Fibroblast of skin of right quadriceps (primary cell): ENCODE measurements around the gene RGS17.
"Not testable (repeated sequence)": the region's sequence is repeated elsewhere in the genome, so short reads cannot be mapped to it uniquely, and the experiment has no call there.

Experiments
- DNase-seq: peaks from one replicate; pipeline ENCODE4 v3.0.0-alpha.2; 2013

The RGS17 gene

GRCh38 chr6:153131037-153131981, at the start of gene RGS17:
Gene RGS17 (minus strand): TSS chr6:153131282. CDS start chr6:153044018, 87,264 bp downstream.
- peak; percentile 73 for DNase-seq

- no peak for DNase-seq
Observed at GRCh38 chr6:153172815-153173214, 41.7 kb upstream of the RGS17 start.

GRCh38 chr6:153170511-153170910, 39.4 kb upstream of the RGS17 start:
- peak; percentile 63 for DNase-seq

GRCh38 chr6:153167907-153168306, 36.8 kb upstream of the RGS17 start:
- DNase-seq = no peak

GRCh38 chr6:153167061-153167891, 36.2 kb upstream of the RGS17 start:
- peak; percentile 86 for DNase-seq

- no peak for DNase-seq
Observed at GRCh38 chr6:153162646-153163045, 31.6 kb upstream of the RGS17 start.

- no peak for DNase-seq
Observed at GRCh38 chr6:153162172-153162571, 31.1 kb upstream of the RGS17 start.

- DNase-seq = no peak
Observed at GRCh38 chr6:153160221-153160620, 29.1 kb upstream of the RGS17 start.

- no peak for DNase-seq
Observed at GRCh38 chr6:153150752-153151440, 19.8 kb upstream of the RGS17 start.

- DNase-seq = no peak
Observed at GRCh38 chr6:153150371-153150751, 19.3 kb upstream of the RGS17 start.

- DNase-seq = no peak
Observed at GRCh38 chr6:153149891-153150290, 18.8 kb upstream of the RGS17 start.

- DNase-seq = no peak
Observed at GRCh38 chr6:153146413-153146812, 15.3 kb upstream of the RGS17 start.

- DNase-seq = no peak
Observed at GRCh38 chr6:153145591-153145990, 14.5 kb upstream of the RGS17 start.

- no peak for DNase-seq
Observed at GRCh38 chr6:153143200-153143599, 12.1 kb upstream of the RGS17 start.

- no peak for DNase-seq
Observed at GRCh38 chr6:153140299-153140698, 9.2 kb upstream of the RGS17 start.

- DNase-seq = no peak
Observed at GRCh38 chr6:153138930-153139329, 7.8 kb upstream of the RGS17 start.

GRCh38 chr6:153135681-153136080, 4.6 kb upstream of the RGS17 start:
- DNase-seq = no peak

- DNase-seq = not testable (repeated sequence)
Observed at GRCh38 chr6:153133667-153134066, 2.6 kb upstream of the RGS17 start.

GRCh38 chr6:153130515-153131036, 506 bp downstream of the RGS17 start:
- DNase-seq = no peak

GRCh38 chr6:153129873-153130514, 1.1 kb downstream of the RGS17 start:
- DNase-seq = peak; percentile 7

- DNase-seq = no peak
Observed at GRCh38 chr6:153126218-153126617, 4.9 kb downstream of the RGS17 start.

- no peak for DNase-seq
Observed at GRCh38 chr6:153125032-153125431, 6.0 kb downstream of the RGS17 start.
